Measurements from ENCODE around the gene DOCK11. TPM values are rescaled to one million over a fixed set of nuclear protein-coding genes. Genes with fewer than 3 reads are reported as not detected.

DOCK11 gene
- total RNA-seq, 1 donor from 2014 or later, result 23.0 TPM

GRCh38 chrX:118679290-118679689 is 183.7 kb downstream of the DOCK11 start:
- H3K27ac ChIP-seq, result no peak overlapping the region
- no peak for TF ChIP-seq CTCF (IDR thresholded peaks at IDR 0.05)
- DNase-seq (ENCODE audit: low spot score in 2 of 2), result no peak
- intact Hi-C loops (cut with DNase I), result no loop called here
- no peaks in the 10 kb centered on the region for H3K27me3 ChIP-seq
- H3K9me3 ChIP-seq, result no peaks in the 10 kb centered on the region
- no peaks in the 10 kb centered on the region for H3K4me1 ChIP-seq
- H3K4me3 ChIP-seq, result no peak overlapping the region
- H3K36me3 ChIP-seq, result peaks cover 0 to 10% of the 10 kb centered on the region in 2 donors

- H3K36me3 ChIP-seq, result peaks cover 4 to 10% of the 10 kb centered on the region in 2 donors
- no peak for DNase-seq (ENCODE audit: low spot score in 2 of 2)
- H3K27ac ChIP-seq, result no peak overlapping the region
- H3K27me3 ChIP-seq, result no peaks in the 10 kb centered on the region
- no peak overlapping the region for H3K4me3 ChIP-seq
- no peaks in the 10 kb centered on the region for H3K9me3 ChIP-seq
- H3K4me1 ChIP-seq, result no peaks in the 10 kb centered on the region
- intact Hi-C loops (cut with DNase I), result no loop called here
- TF ChIP-seq CTCF (IDR thresholded peaks at IDR 0.05), result no peak
Measured at GRCh38 chrX:118682258-118683014, 186.8 kb downstream of the DOCK11 start.

- H3K27me3 ChIP-seq, result no peaks in the 10 kb centered on the region
- peaks cover 4 to 9% of the 10 kb centered on the region in 2 donors for H3K36me3 ChIP-seq
- H3K4me3 ChIP-seq, result no peak overlapping the region
- intact Hi-C loops (cut with DNase I), result no loop called here
- H3K27ac ChIP-seq, result no peak overlapping the region
- no peak for TF ChIP-seq CTCF (IDR thresholded peaks at IDR 0.05)
- no peak for DNase-seq (ENCODE audit: low spot score in 2 of 2)
- no peaks in the 10 kb centered on the region for H3K9me3 ChIP-seq
- no peaks in the 10 kb centered on the region for H3K4me1 ChIP-seq
Measured at GRCh38 chrX:118685393-118685792, 189.8 kb downstream of the DOCK11 start.

GRCh38 chrX:118688935-118689334 is 193.3 kb downstream of the DOCK11 start:
- Histone ChIP-seq H3K27me3 (no peaks in the 10 kb centered on the region), H3K36me3 (peaks cover 0 to 4% of the 10 kb centered on the region in 2 donors), H3K4me3 (no peak overlapping the region), H3K27ac (no peak overlapping the region), H3K4me1 (no peaks in the 10 kb centered on the region), H3K9me3 (no peaks in the 10 kb centered on the region)
- no peak for DNase-seq (ENCODE audit: low spot score in 2 of 2)
- no peak for TF ChIP-seq CTCF (IDR thresholded peaks at IDR 0.05)
- intact Hi-C loops (cut with DNase I), result no loop called here

GRCh38 chrX:118693843-118694242 is 198.2 kb downstream of the DOCK11 start:
- H3K27me3 ChIP-seq, result no peaks in the 10 kb centered on the region
- H3K36me3 ChIP-seq, result no peaks in the 10 kb centered on the region
- intact Hi-C loops (cut with DNase I), result no loop called here
- no peak for DNase-seq (ENCODE audit: low spot score in 2 of 2)
- no peak for TF ChIP-seq CTCF (IDR thresholded peaks at IDR 0.05)
- H3K27ac ChIP-seq, result peak overlapping the region; percentile 11 to 59
- no peaks in the 10 kb centered on the region for H3K9me3 ChIP-seq
- peaks cover 0 to 3% of the 10 kb centered on the region in 2 donors for H3K4me1 ChIP-seq
- H3K4me3 ChIP-seq, result no peak overlapping the region
